Coronary artery (tissue), 2 donors: ENCODE data around the gene SLC24A3.

ENCODE experiments used
- DNase-seq: peaks from one replicate; pipeline ENCODE4 v3.0.0-alpha.2; 2017; ENCODE audit warnings: low spot score
- H3K27ac ChIP-seq, 2 donors: fragments of 200-600 bp; sonication (generic); one replicate each; pipeline ENCODE4 v1.5.1; 2016 to 2019
- H3K4me3 ChIP-seq: fragments of 200-600 bp; sonication (generic); 2 replicates; pipeline ENCODE4 v1.5.1; 2016; ENCODE audit warnings: mild to moderate bottlenecking, moderate library complexity
- CTCF ChIP-seq: fragments of 200-600 bp; sonication (generic); IDR thresholded peaks from one replicate; pipeline ENCODE4 v1.5.1; 2019; ENCODE audit warnings: antibody characterized with exemption

SLC24A3 gene

GRCh38 chr20:19577692-19578091 is 365.2 kb downstream of the SLC24A3 start:
- H3K27ac ChIP-seq, result no peak overlapping the region
- no peak for TF ChIP-seq CTCF
- no peak for DNase-seq
- no peak overlapping the region for H3K4me3 ChIP-seq

- Histone ChIP-seq H3K4me3 (no peak overlapping the region), H3K27ac (no peak overlapping the region)
- peak; percentile 33 for DNase-seq
- TF ChIP-seq CTCF, result no peak
Measured at GRCh38 chr20:19582782-19583181, 370.3 kb downstream of the SLC24A3 start.

- Histone ChIP-seq H3K4me3 (no peak overlapping the region), H3K27ac (no peak overlapping the region)
- TF ChIP-seq CTCF, result peak; percentile 80
- peak; percentile 72 for DNase-seq
Measured at GRCh38 chr20:19583532-19584175, 371.2 kb downstream of the SLC24A3 start.

- no peak for TF ChIP-seq CTCF
- no peak for DNase-seq
- Histone ChIP-seq H3K27ac (no peak overlapping the region), H3K4me3 (no peak overlapping the region)
Measured at GRCh38 chr20:19588241-19588640, 375.8 kb downstream of the SLC24A3 start.

- DNase-seq, result peak; percentile 61
Measured at GRCh38 chr20:19588732-19589131, 376.3 kb downstream of the SLC24A3 start.

GRCh38 chr20:19589787-19590362 is 377.4 kb downstream of the SLC24A3 start:
- H3K27ac ChIP-seq, result no peak overlapping the region
- DNase-seq, result no peak
- H3K4me3 ChIP-seq, result no peak overlapping the region
- TF ChIP-seq CTCF, result no peak

More at GRCh38 chr20:19588732-19589131, 376.3 kb downstream of the SLC24A3 start:
- Histone ChIP-seq H3K27ac (peak overlapping the region in 1 of 2 donors; percentile 30), H3K4me3 (no peak overlapping the region)
- no peak for TF ChIP-seq CTCF

- TF ChIP-seq CTCF, result no peak
- no peak for DNase-seq
- Histone ChIP-seq H3K4me3 (no peak overlapping the region), H3K27ac (no peak overlapping the region)
Measured at GRCh38 chr20:19590382-19590781, 377.9 kb downstream of the SLC24A3 start.
